Astrocyte (in vitro differentiated cells and primary cell): Measurements from ENCODE around the gene PCSK2. TPM values are rescaled to one million over a fixed set of nuclear protein-coding genes. Genes with fewer than 3 reads are reported as not detected.

Experiments
- DNase-seq: peaks from one replicate; pipeline ENCODE4 v3.0.0-alpha.2; 2010; ENCODE audit warnings: low read depth
- FAIRE-seq: peaks from 2 replicates; lab custom pipeline; 2011; peaks lifted over from hg19 to GRCh38; lab: Jason Lieb, UNC
- H2AFZ ChIP-seq: 2 replicates; pipeline ENCODE4 v1.6.0; 2012; ENCODE audit warnings: low read depth, low read length, inconsistent platforms
- H3K27ac ChIP-seq: 2 replicates; pipeline ENCODE4 v1.5.1; 2011; ENCODE audit warnings: low read depth, low read length, inconsistent platforms
- H3K27me3 ChIP-seq: 2 replicates; pipeline ENCODE4 v1.6.0; 2011; ENCODE audit warnings: low read length, inconsistent platforms; ENCODE audit not compliant: insufficient read depth
- H3K36me3 ChIP-seq: 2 replicates; pipeline ENCODE4 v1.5.1; 2011; ENCODE audit warnings: low read length, inconsistent platforms; ENCODE audit not compliant: insufficient read depth
- H3K4me1 ChIP-seq: 2 replicates; pipeline ENCODE4 v1.5.1; 2011; ENCODE audit warnings: low read length, inconsistent platforms; ENCODE audit not compliant: insufficient read depth
- H3K4me2 ChIP-seq: 2 replicates; pipeline ENCODE4 v1.6.0; 2012; ENCODE audit warnings: low read length, inconsistent platforms
- H3K4me3 ChIP-seq: 2 replicates; pipeline ENCODE4 v1.5.1; 2011; ENCODE audit warnings: low read depth, mild to moderate bottlenecking, low read length, inconsistent platforms; ENCODE audit not compliant: insufficient read depth
- H3K79me2 ChIP-seq: 2 replicates; pipeline ENCODE4 v1.6.0; 2012; ENCODE audit warnings: mild to moderate bottlenecking, low read length, inconsistent platforms; ENCODE audit not compliant: insufficient read depth
- H3K9ac ChIP-seq: 2 replicates; pipeline ENCODE4 v1.6.0; 2012; ENCODE audit warnings: mild to moderate bottlenecking, low read length, inconsistent platforms
- H3K9me3 ChIP-seq: 2 replicates; pipeline ENCODE4 v1.5.1; 2012; ENCODE audit warnings: low read depth, mild to moderate bottlenecking, low read length, inconsistent platforms; ENCODE audit not compliant: insufficient read depth
- H4K20me1 ChIP-seq: 2 replicates; pipeline ENCODE4 v1.6.0; 2012; ENCODE audit warnings: low read length, inconsistent platforms; ENCODE audit not compliant: insufficient read depth
- H3K27ac Mint-ChIP-seq: one replicate; pipeline ENCODE4 v1.8.0; 2021; ENCODE audit warnings: mild to moderate bottlenecking, mixed read lengths; ENCODE audit not compliant: unreplicated experiment
- H3K27me3 Mint-ChIP-seq: one replicate; pipeline ENCODE4 v1.8.0; 2021; ENCODE audit warnings: low read depth, mixed read lengths; ENCODE audit not compliant: unreplicated experiment
- H3K36me3 Mint-ChIP-seq: one replicate; pipeline ENCODE4 v1.8.0; 2021; ENCODE audit warnings: low read depth, mixed read lengths; ENCODE audit not compliant: unreplicated experiment
- H3K4me1 Mint-ChIP-seq: one replicate; pipeline ENCODE4 v1.8.0; 2021; ENCODE audit warnings: low read depth, mixed read lengths; ENCODE audit not compliant: unreplicated experiment
- H3K4me3 Mint-ChIP-seq: one replicate; pipeline ENCODE4 v1.8.0; 2021; ENCODE audit warnings: mild to moderate bottlenecking, moderate library complexity, mixed read lengths; ENCODE audit not compliant: unreplicated experiment
- H3K9me3 Mint-ChIP-seq: one replicate; pipeline ENCODE4 v1.8.0; 2021; ENCODE audit warnings: mild to moderate bottlenecking, mixed read lengths; ENCODE audit not compliant: unreplicated experiment
- CTCF ChIP-seq: IDR thresholded peaks from 2 replicates; pipeline ENCODE4 v1.5.1; 2011; ENCODE audit warnings: low read depth, mild to moderate bottlenecking, inconsistent platforms, low read length, moderate library complexity; ENCODE audit not compliant: insufficient read depth
- EZH2 ChIP-seq: IDR thresholded peaks from 2 replicates; pipeline ENCODE4 v1.6.1; 2012; ENCODE audit warnings: mild to moderate bottlenecking, low read length, inconsistent platforms; ENCODE audit not compliant: insufficient read depth
- total RNA-seq: library from RNA; stranded (reverse); gene quantifications from 2 replicates; pipeline ENCODE4 v1.2.1, GENCODE V29; 2021

The PCSK2 gene
- total RNA-seq, 1 donor from 2014 or later, result not detected

GRCh38 chr20:17513939-17514338, 287.1 kb downstream of the PCSK2 start:
- Mint-ChIP-seq H3K27ac (no peak overlapping the region), H3K4me1 (no peaks in the 10 kb centered on the region), H3K36me3 (peaks cover 2% of the 10 kb centered on the region), H3K27me3 (peaks cover 25% of the 10 kb centered on the region), H3K9me3 (no peaks in the 10 kb centered on the region), H3K4me3 (no peak overlapping the region)
- Histone ChIP-seq H3K4me3 (no peak overlapping the region), H3K9me3 (no peaks in the 10 kb centered on the region), H3K4me2 (no peak overlapping the region), H4K20me1 (no peaks in the 10 kb centered on the region), H3K9ac (no peak overlapping the region), H3K4me1 (no peaks in the 10 kb centered on the region), H3K27ac (no peak overlapping the region), H3K79me2 (no peaks in the 10 kb centered on the region), H3K36me3 (no peaks in the 10 kb centered on the region), H2AFZ (no peak overlapping the region), H3K27me3 (no peaks in the 10 kb centered on the region)
- FAIRE-seq (no peak), DNase-seq (no peak)
- TF ChIP-seq EZH2, result no peak
- TF ChIP-seq CTCF, result no peak

GRCh38 chr20:17515053-17515452, 288.2 kb downstream of the PCSK2 start:
- no peak overlapping the region for H3K4me3 ChIP-seq
- H3K9me3 ChIP-seq, result no peaks in the 10 kb centered on the region
- no peaks in the 10 kb centered on the region for H3K36me3 ChIP-seq
- H3K9ac ChIP-seq, result no peak overlapping the region
- peaks cover 20% of the 10 kb centered on the region for H3K27me3 Mint-ChIP-seq
- H4K20me1 ChIP-seq, result no peaks in the 10 kb centered on the region
- no peaks in the 10 kb centered on the region for H3K79me2 ChIP-seq
- H2AFZ ChIP-seq, result no peak overlapping the region
- TF ChIP-seq CTCF, result no peak
- TF ChIP-seq EZH2, result no peak
- FAIRE-seq, result no peak
- H3K27me3 ChIP-seq, result no peaks in the 10 kb centered on the region
- peaks cover 2% of the 10 kb centered on the region for H3K36me3 Mint-ChIP-seq
- no peak overlapping the region for H3K4me3 Mint-ChIP-seq
- no peak overlapping the region for H3K27ac ChIP-seq
- no peaks in the 10 kb centered on the region for H3K4me1 Mint-ChIP-seq
- no peaks in the 10 kb centered on the region for H3K4me1 ChIP-seq
- no peak overlapping the region for H3K4me2 ChIP-seq
- DNase-seq, result no peak
- H3K27ac Mint-ChIP-seq, result no peak overlapping the region
- no peaks in the 10 kb centered on the region for H3K9me3 Mint-ChIP-seq

- Mint-ChIP-seq H3K27ac (no peak overlapping the region), H3K27me3 (peaks cover 20% of the 10 kb centered on the region), H3K9me3 (peaks cover 2% of the 10 kb centered on the region), H3K4me1 (no peaks in the 10 kb centered on the region), H3K36me3 (peaks cover 2% of the 10 kb centered on the region), H3K4me3 (no peak overlapping the region)
- Histone ChIP-seq H3K79me2 (no peaks in the 10 kb centered on the region), H3K9me3 (no peaks in the 10 kb centered on the region), H2AFZ (no peak overlapping the region), H3K27me3 (no peaks in the 10 kb centered on the region), H3K4me3 (no peak overlapping the region), H3K27ac (no peak overlapping the region), H3K36me3 (no peaks in the 10 kb centered on the region), H3K4me2 (no peak overlapping the region), H3K9ac (no peak overlapping the region), H3K4me1 (no peaks in the 10 kb centered on the region), H4K20me1 (no peaks in the 10 kb centered on the region)
- no peak for FAIRE-seq
- TF ChIP-seq EZH2 (no peak), CTCF (no peak)
- no peak for DNase-seq
Observed at GRCh38 chr20:17518339-17519052, 291.7 kb downstream of the PCSK2 start.
